SK-N-SH (cell line): ENCODE measurements around the gene DIO3.

Source experiments
- CTCF ChIP-seq: fragments of 200-600 bp; sonication (generic); IDR thresholded peaks from 2 replicates; pipeline ENCODE4 v1.6.1; 2017; ENCODE audit warnings: antibody characterized with exemption, mild to moderate bottlenecking, moderate library complexity
- FOXM1 ChIP-seq: IDR thresholded peaks from 2 replicates; pipeline ENCODE4 v1.4.0; 2012; ENCODE audit warnings: low read depth, mild to moderate bottlenecking
- MAX ChIP-seq: IDR thresholded peaks from 2 replicates; pipeline ENCODE4 v1.4.0; 2012; ENCODE audit warnings: low read depth
- MXI1 ChIP-seq: IDR thresholded peaks from 2 replicates; pipeline ENCODE4 v1.6.1; 2012; ENCODE audit warnings: mild to moderate bottlenecking, low read depth, low read length, improper control_type of control experiment
- RAD21 ChIP-seq: IDR thresholded peaks from 2 replicates; pipeline ENCODE4 v1.6.1; 2012; ENCODE audit warnings: mild to moderate bottlenecking, low read length
- TCF12 ChIP-seq: IDR thresholded peaks from 2 replicates; pipeline ENCODE4 v1.4.0; 2012
- USF1 ChIP-seq: IDR thresholded peaks from 2 replicates; pipeline ENCODE4 v1.4.0; 2012; ENCODE audit warnings: low read depth, borderline replicate concordance

- TF ChIP-seq TCF12: no peak
- TF ChIP-seq MXI1: no peak
- no peak for TF ChIP-seq RAD21
- TF ChIP-seq CTCF: no peak
- TF ChIP-seq FOXM1: no peak
- no peak for TF ChIP-seq MAX
- no peak for TF ChIP-seq USF1
Observed at GRCh38 chr14:101539880-101540279, 21.4 kb upstream of the DIO3 start.
